CD4-positive, alpha-beta T cell treated with Interleukin-21 for 1 hour (primary cell): ENCODE data around the gene CCDC92.

Source experiments
- DNase-seq: peaks from one replicate; pipeline ENCODE4 v3.0.0-alpha.2; 2020

CCDC92 gene

GRCh38 chr12:123973552-123974341 lies 1.1 kb upstream of the CCDC92 start:
- peak; percentile 10 for DNase-seq

DNA sequence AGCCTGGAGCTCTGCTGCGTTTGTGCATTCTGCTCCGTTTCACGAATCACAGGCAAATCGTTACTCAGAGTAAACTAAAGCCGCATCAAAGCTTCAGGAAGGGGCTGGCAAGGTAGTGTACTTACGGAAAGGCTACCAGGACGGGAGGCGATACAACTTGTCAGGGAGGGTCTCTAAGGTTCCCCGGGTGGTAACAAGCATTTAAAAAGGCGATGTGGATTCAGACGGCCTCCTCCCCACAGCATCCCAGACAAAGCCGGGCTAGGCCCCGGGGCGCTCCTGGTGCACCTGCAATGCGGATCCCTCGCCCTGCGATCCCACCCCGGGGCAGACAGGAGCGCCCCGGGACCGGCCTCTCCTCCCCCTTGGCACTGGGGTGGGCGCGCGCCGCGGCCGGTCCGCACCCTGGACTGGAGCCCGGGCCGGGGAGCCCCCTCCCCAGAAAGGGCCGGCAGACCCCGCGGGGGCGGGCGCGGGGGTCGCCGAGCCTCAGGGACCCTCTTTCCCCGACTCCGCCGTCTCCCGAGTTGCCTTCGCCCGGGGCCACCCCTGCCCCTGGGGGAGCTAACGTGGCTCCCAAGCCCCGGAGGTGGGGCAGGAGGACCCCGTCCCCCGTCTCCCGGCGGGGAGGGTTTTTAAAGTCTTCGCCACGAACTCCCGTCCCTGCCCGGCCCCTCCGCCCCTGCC lies 718 bp downstream of the CCDC92 start:
- peak; percentile 35 for DNase-seq

DNA sequence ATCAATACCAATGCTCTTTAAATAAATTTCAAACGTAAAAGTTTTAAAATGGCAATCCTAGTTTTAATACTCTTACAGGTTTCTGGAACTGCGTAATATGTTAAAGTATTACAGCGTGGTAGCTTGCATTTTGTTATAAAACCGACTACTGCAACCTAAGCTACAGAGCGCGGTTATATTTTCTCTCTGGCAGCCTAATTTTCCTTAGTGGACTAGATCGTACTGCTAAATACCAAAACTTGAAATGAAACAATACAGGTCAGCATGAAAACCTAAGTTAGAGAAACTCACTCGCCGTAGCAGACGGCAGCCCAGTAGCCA lies 1.2 kb downstream of the CCDC92 start:
- DNase-seq, result no peak

GRCh38 chr12:123967121-123967586 lies 5.5 kb downstream of the CCDC92 start:
- no peak for DNase-seq

DNA sequence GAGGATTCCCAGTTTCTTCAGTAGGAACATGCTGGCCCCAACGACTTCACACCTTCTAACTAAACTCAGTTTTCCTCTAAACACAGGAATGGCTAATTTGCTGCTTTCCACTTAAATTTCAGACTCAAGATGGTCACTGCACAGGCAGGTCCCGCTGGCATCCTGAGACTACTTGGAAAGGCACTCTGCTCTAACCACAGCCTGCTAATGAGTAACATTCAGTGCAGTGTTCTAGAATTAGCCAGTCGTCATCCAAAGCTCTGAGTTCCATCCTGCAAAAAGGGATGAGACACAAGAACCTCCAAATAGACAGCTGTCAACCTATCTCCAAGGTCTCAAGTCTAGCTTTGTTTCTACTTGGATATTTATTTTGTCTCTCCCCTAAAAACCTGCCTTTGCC lies 6.0 kb downstream of the CCDC92 start:
- DNase-seq, result no peak

DNA sequence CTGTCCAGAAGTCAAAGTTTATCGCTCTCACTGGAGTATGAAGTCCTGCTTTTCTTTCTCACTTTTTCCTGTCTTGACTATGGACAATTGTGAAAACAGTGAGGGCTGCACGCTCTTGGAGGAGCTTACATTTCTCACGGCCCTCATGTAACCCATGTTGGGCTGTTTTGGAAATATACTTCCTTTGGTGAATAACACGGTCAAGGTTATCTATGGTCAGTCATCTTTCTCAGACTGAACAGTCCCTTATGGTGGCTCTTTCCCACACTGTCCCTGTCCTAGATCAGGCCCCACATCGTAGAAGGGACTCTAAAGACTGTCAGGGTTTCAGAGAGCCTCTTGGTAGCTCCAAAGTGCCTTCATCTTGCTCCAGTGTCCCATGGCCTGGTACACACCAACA lies 7.2 kb downstream of the CCDC92 start:
- no peak for DNase-seq

- no peak for DNase-seq
Measured at GRCh38 chr12:123963821-123964220, 8.8 kb downstream of the CCDC92 start.

GRCh38 chr12:123962513-123962912 lies 10.1 kb downstream of the CCDC92 start:
- no peak for DNase-seq

DNA sequence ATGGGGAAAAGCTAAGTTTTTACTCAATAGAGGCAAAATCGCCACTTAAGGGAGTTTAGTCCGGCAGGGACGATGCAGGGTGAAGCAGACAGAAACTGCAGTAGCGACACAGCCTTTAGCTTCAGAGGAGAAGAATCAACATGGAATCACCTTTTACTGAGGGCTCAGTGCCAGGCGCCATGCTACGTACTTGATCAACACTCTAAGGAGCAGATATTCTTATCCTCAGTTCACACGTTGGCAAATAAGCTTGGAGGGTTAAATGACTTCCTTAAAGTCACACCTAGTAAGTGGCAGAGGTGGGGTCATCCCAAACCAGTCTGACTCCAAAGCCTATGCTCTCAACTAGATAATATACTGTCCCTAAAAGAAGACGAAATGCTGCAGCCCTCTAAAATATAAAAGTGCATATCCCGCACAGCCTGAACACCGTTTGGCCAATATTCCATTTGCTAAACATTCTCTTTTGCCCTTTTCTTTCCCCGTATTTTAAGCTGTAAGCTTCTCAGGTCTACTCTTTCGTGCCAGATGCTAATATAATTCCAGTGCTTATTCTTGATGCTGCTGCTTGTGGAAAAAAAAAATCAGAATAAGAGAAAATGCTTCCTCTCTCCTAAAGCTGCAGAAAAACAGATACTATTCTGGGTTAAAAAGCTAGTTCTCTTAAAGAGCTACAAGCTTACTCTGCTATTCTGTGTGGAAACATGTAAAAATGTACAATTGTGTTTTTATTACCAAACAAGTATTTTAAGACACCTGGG lies 10.9 kb downstream of the CCDC92 start:
- no peak for DNase-seq

- no peak for DNase-seq
Measured at GRCh38 chr12:123960856-123961255, 11.8 kb downstream of the CCDC92 start.

DNA sequence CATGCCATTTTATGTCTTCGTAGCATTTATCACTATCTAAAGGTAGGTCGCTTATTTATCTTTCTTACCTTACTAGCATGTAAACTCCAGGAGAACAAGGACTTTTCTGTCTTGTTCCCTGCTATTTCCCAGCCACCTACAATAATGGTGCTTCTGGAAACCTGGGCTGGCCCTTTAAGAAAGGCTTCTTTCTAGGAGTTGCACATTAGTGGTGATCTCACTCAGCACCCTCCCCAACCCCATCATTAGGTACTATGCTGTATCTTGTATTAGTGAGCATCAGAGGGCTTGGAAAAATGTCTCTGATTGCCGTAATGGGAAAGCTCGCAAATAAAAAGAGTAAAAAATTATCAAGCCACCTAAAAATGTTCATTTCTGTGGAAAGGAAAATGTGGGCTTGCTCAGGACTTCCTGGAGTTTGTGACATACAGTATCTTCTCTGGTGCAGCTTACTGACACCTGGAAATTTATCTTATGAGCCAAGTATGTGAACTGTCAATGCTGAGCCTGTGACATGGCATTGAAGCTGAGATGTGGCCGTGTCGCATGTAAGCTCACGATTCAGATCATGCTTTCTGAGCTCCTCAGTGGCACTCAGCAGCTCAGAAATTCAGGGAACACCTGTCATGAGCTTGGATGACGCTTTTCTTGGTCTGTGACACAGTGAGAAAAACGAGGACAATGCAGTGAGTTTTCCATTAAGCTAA lies 12.4 kb downstream of the CCDC92 start:
- no peak for DNase-seq

GRCh38 chr12:123958876-123959275 lies 13.8 kb downstream of the CCDC92 start:
- no peak for DNase-seq

DNA sequence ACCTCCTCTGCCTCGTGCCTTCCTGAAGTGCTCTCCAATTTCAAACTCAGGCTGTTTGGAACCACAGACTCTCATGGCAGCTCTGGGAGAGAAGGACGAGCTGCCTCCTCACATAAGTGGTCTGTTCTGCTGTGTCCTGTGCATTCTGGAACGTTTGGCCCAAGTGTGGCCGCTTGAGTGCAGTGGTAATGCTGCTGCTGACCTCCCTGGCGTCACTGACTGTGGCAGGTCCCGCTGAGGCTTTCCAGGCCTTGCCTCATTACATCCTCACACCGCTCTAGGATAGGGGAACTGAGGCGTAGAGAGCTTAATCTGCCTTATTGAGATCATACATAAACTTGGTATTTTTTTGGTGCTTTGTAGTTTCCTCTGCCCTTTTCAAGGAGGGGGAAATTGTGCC lies 14.2 kb downstream of the CCDC92 start:
- no peak for DNase-seq

GRCh38 chr12:123957196-123957595 lies 15.4 kb downstream of the CCDC92 start:
- DNase-seq, result no peak

DNA sequence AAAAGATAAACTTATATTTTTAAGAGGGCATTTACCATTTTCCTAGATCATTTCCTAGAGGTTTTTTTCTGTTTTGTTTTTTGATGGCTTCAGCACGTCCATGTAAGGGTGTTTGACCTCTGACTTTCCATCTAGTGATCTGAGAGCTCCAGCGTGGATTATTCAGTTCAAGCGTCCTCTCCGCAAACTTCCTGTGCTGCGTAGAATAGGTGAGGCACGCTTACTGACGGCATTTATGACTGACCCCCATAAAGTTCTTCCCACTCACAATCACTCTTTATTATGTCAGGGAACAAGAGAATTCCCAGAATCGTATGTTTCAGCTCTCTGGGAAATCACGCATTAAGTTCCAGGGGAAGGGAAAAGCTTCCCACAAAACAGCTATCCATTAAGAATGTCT lies 16.4 kb downstream of the CCDC92 start:
- DNase-seq, result no peak

DNA sequence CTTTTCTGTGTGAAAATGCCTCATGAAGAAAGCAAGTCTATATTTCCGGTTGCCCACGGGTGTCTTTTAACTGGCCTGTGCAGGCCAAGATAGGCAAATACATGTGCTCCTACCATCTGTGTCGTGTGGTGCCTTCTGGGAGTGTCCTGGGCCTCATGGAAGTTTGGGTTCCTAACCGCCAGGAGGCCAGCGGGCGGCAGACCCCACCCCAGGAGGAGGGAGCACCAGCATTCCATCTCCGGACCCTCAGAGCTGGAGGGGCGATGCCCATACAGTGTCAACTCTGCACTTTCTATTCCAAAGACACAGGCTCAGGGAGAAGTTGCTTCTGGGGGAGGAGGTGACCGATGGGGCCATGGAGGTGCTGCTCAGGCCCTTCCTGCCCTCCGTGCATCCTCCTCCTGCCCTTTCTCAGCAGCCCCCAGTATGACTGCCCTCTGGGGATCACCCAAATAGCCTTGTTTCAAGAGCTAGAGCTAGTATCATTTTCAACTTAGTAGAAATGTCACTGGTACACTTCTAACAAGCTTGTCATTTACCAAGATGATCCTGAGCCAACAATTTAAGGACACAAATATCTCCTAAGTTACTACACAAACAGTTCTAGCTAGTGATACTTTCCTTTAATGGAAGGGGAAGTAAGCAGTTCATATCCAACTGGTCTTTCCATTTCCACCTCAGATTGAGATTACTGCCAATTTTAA lies 17.8 kb downstream of the CCDC92 start:
- no peak for DNase-seq

- DNase-seq, result no peak
Measured at GRCh38 chr12:123952037-123952436, 20.6 kb downstream of the CCDC92 start.

GRCh38 chr12:123951467-123951866 lies 21.2 kb downstream of the CCDC92 start:
- DNase-seq, result no peak

DNA sequence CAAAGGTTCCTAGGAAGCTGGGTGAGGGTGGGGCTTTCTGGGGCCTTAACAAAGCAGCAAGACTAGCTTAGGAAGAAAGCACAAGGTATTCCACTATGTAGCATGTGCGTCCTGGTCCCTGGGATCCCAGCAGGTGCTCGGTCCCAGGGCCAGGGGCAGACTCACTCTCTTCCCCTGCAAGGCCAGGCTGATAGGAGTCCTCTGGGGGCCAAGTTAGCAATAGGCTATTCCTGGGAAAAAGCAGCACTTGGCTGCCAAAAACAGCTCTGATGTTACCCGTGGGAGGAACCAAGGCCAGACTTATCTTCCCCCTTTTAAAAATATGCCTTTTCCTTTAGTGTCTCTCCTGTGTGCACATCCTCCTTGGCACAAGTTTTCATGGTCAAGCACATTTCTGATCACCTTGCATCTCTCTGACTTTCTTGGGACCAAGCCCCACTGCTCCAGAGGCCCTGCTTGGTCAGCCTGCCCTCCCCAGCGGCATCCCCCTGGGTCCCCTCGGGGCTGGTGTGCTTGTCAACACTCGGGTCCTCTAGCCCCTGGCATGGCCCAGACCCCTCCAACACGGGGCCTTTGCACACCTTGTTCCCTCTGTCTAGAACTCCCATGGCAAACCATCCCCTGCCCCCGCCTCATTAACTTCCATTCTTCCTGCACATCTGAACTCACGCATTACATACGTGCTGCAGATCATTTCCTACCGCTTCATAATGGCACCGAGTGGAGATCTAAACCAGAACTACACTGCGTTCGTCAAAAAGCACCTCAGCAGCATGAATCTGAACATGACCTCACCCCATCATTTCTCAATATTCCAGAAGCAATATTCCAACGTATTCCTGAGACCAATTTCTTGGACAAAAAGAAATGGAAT lies 21.9 kb downstream of the CCDC92 start:
- DNase-seq, result no peak

DNA sequence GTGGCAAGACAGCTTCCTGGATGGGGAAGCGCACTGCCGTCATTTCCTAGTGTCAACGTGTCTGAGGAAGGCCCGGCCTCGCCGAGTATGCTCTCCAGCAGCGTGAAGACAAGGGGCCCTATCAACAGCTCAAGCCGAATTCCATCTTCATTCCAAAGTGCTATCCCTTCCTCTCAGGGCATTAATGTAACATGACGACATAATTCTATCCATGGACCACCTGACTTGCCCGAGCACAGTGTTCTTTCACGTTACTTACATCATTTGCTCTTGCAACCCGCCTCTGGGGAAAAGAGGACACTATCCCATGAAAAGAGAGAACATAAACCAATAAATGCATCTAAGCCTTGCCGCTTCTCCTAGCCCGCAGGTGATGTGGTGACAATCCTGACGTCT lies 22.9 kb downstream of the CCDC92 start:
- no peak for DNase-seq
